VCaP (cell line): ENCODE results near the gene IVD.

Source experiments
- H3K27ac ChIP-seq: fragments of 450-650 bp; 2 replicates; pipeline ENCODE4 v1.5.1; 2017
- TF ChIP-seq, protein P1 (sequence below): fragments of 450-650 bp; conservative IDR thresholded peaks from 2 replicates; pipeline ENCODE4 v1.5.1; 2017; ENCODE audit warnings: mild to moderate bottlenecking, moderate library complexity

The IVD gene

DNA sequence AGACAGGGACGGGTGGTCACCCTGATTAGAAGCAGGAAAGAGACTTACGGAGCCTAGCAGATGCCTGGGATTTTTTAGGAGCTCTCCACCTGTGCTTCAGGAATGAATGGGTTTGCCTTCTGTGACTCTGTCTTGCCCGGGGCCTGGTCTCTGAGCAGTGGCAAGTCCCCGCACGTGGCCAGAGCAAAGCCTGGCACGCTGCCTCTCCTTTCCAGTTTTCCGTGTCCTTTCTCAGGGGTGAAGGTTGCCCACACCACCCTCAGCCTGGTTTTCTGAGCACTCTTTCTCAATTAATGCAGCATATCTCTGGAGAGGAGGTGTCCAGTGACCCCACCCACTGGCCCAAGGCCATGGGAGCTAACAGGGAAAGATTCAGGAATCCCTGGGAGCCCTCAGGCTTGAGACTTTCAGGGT, 50.7 kb downstream of the IVD start:
- TF ChIP-seq, protein P1, sequence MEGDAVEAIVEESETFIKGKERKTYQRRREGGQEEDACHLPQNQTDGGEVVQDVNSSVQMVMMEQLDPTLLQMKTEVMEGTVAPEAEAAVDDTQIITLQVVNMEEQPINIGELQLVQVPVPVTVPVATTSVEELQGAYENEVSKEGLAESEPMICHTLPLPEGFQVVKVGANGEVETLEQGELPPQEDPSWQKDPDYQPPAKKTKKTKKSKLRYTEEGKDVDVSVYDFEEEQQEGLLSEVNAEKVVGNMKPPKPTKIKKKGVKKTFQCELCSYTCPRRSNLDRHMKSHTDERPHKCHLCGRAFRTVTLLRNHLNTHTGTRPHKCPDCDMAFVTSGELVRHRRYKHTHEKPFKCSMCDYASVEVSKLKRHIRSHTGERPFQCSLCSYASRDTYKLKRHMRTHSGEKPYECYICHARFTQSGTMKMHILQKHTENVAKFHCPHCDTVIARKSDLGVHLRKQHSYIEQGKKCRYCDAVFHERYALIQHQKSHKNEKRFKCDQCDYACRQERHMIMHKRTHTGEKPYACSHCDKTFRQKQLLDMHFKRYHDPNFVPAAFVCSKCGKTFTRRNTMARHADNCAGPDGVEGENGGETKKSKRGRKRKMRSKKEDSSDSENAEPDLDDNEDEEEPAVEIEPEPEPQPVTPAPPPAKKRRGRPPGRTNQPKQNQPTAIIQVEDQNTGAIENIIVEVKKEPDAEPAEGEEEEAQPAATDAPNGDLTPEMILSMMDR, result no peak
- H3K27ac ChIP-seq, result no peak overlapping the region

DNA sequence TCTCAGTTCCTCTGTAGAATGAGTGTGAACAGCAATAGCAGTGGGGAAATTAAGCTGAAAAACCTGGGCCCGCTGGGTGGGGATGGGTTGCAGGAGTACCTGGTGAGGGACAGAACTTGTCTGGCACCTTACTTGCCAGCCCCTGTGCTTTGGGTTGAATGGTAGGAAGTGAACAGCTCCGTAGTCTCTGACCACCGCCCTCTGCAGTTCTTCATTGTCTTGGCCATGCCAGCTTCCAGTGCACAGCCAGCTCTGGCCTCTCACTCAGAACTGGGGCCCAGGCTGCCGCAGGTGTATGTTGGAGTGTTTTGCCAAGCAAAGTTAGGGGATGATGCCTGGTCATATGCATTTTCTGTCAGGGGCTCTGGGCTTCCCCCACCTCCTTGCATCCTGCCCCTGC, 51.1 kb downstream of the IVD start:
- no peak overlapping the region for H3K27ac ChIP-seq
- TF ChIP-seq, protein P1, result no peak

DNA sequence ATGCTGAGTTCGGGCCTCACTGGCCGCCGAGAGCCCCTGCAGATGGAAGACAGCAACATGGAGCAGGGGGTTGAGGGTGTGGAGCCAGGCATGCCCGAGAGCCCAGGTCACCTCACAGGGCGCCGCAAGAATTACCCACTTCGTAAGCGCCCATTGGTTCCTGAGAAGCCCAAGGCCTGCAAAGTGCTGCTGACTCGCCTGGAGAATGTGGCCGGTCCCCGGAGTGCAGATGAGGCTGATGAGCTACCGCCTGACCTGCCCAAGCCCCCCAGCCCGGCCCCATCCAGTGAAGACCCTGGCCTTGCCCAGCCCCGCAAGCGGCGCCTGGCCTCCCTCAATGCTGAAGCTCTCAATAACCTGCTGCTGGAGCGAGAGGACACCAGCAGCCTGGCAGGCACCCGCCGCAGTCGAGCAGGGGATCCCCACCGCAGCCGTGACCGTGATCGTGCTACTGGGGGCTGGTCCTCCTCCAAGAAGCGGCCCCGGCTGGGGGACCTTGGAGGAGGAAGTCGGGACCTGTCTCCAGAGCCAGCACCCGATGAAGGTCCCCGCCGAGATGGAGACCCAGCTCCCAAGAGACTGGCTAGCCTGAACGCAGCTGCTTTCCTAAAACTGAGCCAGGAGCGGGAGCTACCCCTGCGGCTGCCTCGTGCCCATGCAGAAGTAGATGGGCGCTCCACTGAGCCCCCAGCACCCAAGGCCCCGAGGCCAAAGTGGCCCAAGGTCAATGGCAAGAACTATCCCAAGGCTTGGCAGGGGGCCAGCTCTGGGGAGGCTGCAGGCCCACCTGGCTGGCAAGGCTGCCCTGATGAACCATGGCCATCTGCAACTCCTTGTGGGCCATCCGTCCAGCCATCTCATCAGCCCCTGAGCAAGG, 53.1 kb downstream of the IVD start:
- no peak overlapping the region for H3K27ac ChIP-seq
- TF ChIP-seq, protein P1, result no peak

DNA sequence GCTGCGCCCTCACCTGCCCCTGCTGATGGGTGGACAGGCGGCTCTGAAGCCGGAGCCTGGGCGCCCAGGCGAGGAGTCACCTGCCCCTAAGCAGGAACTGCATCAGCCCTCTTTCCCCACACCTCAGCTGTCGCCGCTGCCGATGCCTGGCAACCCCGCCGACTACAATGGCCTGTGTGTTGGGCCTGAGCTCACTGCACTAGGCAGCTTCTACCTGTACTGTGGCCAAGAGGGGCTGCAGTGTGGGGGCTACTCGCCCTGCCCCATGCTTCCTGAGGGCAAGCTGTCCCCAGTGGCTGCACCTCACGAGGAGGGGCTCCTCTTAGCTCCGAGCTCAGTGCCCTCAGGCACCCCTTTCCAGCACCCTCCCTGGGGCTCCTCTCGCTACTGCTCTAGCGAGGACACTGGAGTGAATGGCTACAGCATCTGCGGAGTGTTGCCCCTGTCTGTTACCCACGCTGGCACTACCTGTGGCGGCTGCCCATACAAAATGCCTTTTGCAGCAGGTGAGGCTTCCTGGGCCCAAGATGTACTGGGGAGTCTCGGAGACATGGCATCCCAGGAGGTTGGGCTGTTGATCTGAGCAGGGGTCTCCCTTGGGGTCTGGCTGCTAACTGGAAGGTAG, 53.9 kb downstream of the IVD start:
- H3K27ac ChIP-seq, result no peak overlapping the region
- TF ChIP-seq, protein P1, result no peak

DNA sequence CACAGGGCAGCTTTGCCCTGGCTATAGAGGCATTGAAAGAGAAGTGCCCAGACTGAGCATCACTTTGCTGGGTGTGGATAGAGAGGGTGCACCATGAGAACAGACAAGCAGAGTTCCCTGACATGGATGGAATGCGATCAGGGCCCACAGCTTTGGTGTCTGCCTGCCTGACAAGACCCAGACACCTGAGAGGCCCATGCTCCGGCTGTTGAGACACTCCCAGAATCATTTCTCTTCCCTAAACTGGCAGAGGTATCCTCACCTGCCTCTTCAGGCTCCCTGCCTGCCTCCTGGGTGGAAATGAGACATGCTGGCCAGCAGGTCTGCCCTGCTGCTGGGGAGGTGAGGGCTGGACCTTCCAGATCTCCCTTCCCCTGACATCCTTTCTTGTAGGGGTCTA, 54.8 kb downstream of the IVD start:
- peak overlapping the region; percentile 41 for H3K27ac ChIP-seq
- TF ChIP-seq, protein P1, result no peak

DNA sequence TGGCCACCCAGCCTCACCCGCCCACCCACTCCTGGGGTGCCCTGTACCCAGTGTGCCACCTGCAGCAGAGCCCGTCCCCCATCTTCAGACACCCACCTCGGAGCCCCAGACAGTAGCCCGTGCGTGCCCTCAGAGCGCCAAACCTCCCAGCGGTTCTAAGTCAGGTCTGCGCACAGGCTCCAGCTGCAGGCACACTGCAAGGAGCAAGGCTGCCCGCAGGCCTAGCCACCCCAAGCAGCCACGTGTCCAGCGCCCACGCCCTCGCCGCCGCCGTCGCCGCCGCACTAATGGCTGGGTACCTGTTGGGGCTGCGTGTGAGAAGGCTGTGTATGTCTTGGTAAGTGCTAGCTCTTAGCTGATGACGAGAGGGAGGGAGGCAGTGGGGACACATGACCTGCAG, 56.4 kb downstream of the IVD start:
- H3K27ac ChIP-seq, result no peak overlapping the region
- TF ChIP-seq, protein P1, result no peak

DNA sequence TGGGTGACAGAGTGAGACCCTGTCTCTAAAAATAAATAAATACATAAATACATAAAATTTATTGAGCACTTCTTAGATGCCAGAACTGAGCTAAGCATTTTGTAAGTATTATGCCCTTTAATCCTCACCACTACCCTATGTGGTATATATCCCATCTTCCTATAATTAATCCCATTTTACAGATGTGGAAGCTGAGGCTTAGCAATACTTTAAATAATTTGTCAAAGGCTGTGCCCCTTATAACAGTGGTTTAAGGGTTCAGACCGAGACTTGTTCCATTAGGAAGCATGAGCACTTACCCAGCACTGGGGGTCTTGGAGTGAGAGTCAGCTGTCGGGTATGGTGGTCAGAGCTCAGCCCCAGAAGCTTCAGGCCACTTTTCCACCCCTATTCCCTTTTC, 57.7 kb downstream of the IVD start:
- TF ChIP-seq, protein P1, result no peak

More for the DNA sequence above, 57.7 kb downstream of the IVD start:
- no peak overlapping the region for H3K27ac ChIP-seq
